Hindlimb muscle (tissue), 1 donor: ENCODE results near the gene ARHGEF11. TPM values are rescaled to one million over a fixed set of nuclear protein-coding genes. Genes with fewer than 3 reads are reported as not detected.

ENCODE experiments used
- DNase-seq: peaks from one replicate; pipeline ENCODE4 v3.0.0-alpha.2; 2013
- polyA plus RNA-seq: library from polyadenylated mRNA; unstranded; fragments of 120-200 nt; gene quantifications from one replicate; pipeline ENCODE4 v1.2.1, GENCODE V29; 2013; ENCODE audit not compliant: insufficient read length

The ARHGEF11 gene
- polyA plus RNA-seq, 1 donor = 23.1 TPM

- no peak for DNase-seq
Measured at GRCh38 chr1:156947818-156948525, 97.6 kb downstream of the ARHGEF11 start.

- DNase-seq = no peak
Measured at GRCh38 chr1:156947127-156947526, 98.4 kb downstream of the ARHGEF11 start.

- DNase-seq = no peak
Measured at GRCh38 chr1:156945881-156946661, 99.5 kb downstream of the ARHGEF11 start.

GRCh38 chr1:156944848-156945247, 100.7 kb downstream of the ARHGEF11 start:
- DNase-seq = no peak

- DNase-seq = no peak
Measured at GRCh38 chr1:156944268-156944667, 101.3 kb downstream of the ARHGEF11 start.

- no peak for DNase-seq
Measured at GRCh38 chr1:156943756-156944155, 101.8 kb downstream of the ARHGEF11 start.

- DNase-seq = no peak
Measured at GRCh38 chr1:156942576-156942975, 103.0 kb downstream of the ARHGEF11 start.

GRCh38 chr1:156942176-156942575, 103.4 kb downstream of the ARHGEF11 start:
- no peak for DNase-seq

- DNase-seq = no peak
Measured at GRCh38 chr1:156941675-156942074, 103.9 kb downstream of the ARHGEF11 start.

GRCh38 chr1:156939786-156940334, 105.7 kb downstream of the ARHGEF11 start:
- DNase-seq = no peak

GRCh38 chr1:156938813-156939212, 106.7 kb downstream of the ARHGEF11 start:
- DNase-seq = no peak

- no peak for DNase-seq
Measured at GRCh38 chr1:156937883-156938282, 107.7 kb downstream of the ARHGEF11 start.

- DNase-seq = no peak
Measured at GRCh38 chr1:156936721-156937220, 108.8 kb downstream of the ARHGEF11 start.

- no peak for DNase-seq
Measured at GRCh38 chr1:156936191-156936590, 109.4 kb downstream of the ARHGEF11 start.

- no peak for DNase-seq
Measured at GRCh38 chr1:156935505-156936128, 109.9 kb downstream of the ARHGEF11 start.

- no peak for DNase-seq
Measured at GRCh38 chr1:156933136-156933535, 112.4 kb downstream of the ARHGEF11 start.

GRCh38 chr1:156931974-156932710, 113.4 kb downstream of the ARHGEF11 start:
- DNase-seq = no peak

- no peak for DNase-seq
Measured at GRCh38 chr1:156931211-156931952, 114.2 kb downstream of the ARHGEF11 start.

GRCh38 chr1:156930483-156930882, 115.1 kb downstream of the ARHGEF11 start:
- DNase-seq = no peak

GRCh38 chr1:156929596-156930238, 115.8 kb downstream of the ARHGEF11 start:
- DNase-seq = no peak

- DNase-seq = no peak
Measured at GRCh38 chr1:156928043-156928602, 117.4 kb downstream of the ARHGEF11 start.
